ENCODE data around the gene PRRC1. TPM values are rescaled to one million over a fixed set of nuclear protein-coding genes. Genes with fewer than 3 reads are reported as not detected.

PRRC1 gene
- total and polyA plus RNA-seq, 4 donors, result 19.6 to 44.1 (median 25.6) TPM

DNA sequence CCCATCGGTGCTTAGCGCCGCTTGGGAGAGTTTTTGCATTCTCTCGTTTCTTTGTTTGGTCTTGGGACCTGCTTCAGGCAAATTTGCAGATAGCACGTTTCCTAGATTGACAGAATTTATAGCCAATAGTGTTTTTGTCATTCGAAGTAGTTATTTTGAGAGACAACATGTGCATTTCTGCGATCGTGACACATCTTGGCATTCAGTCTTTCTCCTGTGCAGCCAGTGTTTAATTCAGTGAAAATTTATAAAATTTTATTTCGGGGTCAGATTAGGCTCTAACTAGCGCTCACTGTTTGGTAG lies 830 bp downstream of the PRRC1 start:
- H3K36me3 ChIP-seq (ENCODE audit: control insufficient read depth in 4 of 4, insufficient read depth in 3 of 4, low read depth in 1 of 4, low read length in 3 of 4), result peaks cover 0 to 2% (median under 1%) of the 10 kb centered on the region in 4 donors
- no peak for DNase-seq (ENCODE audit: low spot score)
- peaks cover 0 to 18% (median 7%) of the 10 kb centered on the region in 4 donors for H3K4me1 ChIP-seq (ENCODE audit: control insufficient read depth in 4 of 4, insufficient read depth in 4 of 4, low read length in 3 of 4)
- no peak for TF ChIP-seq HNF4A (conservative IDR thresholded peaks at IDR 0.05)
- TF ChIP-seq, protein P1, sequence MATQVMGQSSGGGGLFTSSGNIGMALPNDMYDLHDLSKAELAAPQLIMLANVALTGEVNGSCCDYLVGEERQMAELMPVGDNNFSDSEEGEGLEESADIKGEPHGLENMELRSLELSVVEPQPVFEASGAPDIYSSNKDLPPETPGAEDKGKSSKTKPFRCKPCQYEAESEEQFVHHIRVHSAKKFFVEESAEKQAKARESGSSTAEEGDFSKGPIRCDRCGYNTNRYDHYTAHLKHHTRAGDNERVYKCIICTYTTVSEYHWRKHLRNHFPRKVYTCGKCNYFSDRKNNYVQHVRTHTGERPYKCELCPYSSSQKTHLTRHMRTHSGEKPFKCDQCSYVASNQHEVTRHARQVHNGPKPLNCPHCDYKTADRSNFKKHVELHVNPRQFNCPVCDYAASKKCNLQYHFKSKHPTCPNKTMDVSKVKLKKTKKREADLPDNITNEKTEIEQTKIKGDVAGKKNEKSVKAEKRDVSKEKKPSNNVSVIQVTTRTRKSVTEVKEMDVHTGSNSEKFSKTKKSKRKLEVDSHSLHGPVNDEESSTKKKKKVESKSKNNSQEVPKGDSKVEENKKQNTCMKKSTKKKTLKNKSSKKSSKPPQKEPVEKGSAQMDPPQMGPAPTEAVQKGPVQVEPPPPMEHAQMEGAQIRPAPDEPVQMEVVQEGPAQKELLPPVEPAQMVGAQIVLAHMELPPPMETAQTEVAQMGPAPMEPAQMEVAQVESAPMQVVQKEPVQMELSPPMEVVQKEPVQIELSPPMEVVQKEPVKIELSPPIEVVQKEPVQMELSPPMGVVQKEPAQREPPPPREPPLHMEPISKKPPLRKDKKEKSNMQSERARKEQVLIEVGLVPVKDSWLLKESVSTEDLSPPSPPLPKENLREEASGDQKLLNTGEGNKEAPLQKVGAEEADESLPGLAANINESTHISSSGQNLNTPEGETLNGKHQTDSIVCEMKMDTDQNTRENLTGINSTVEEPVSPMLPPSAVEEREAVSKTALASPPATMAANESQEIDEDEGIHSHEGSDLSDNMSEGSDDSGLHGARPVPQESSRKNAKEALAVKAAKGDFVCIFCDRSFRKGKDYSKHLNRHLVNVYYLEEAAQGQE (IDR thresholded peaks at IDR 0.05), result peak; percentile 3
- peak overlapping the region; percentile 55 to 89 for H3K27ac ChIP-seq (ENCODE audit: low read depth in 1 of 2, low read length in 2 of 2)
- no peaks in the 10 kb centered on the region for H3K27me3 ChIP-seq (ENCODE audit: control insufficient read depth in 4 of 4, insufficient read depth in 4 of 4, low read length in 3 of 4)
- peak overlapping the region; percentile 75 to 78 for H3K9ac ChIP-seq (ENCODE audit: low read depth in 1 of 2, low read length in 2 of 2)
- peak overlapping the region; percentile 74 to 95 (median 95) for H3K4me3 ChIP-seq (ENCODE audit: low read depth in 1 of 3, low read length in 3 of 3)
- peaks cover 0 to 2% (median 0%) of the 10 kb centered on the region in 4 donors for H3K9me3 ChIP-seq (ENCODE audit: control insufficient read depth in 4 of 4, low read length in 3 of 4)
- 6% methylated on average over 10 of the region's 10 CpGs for WGBS

GRCh38 chr5:127519527-127519926 lies 2.1 kb downstream of the PRRC1 start:
- Histone ChIP-seq H3K9ac (ENCODE audit: low read depth in 1 of 2, low read length in 2 of 2) (no peak overlapping the region), H3K36me3 (ENCODE audit: control insufficient read depth in 4 of 4, insufficient read depth in 3 of 4, low read depth in 1 of 4, low read length in 3 of 4) (peaks cover 0 to 11% (median 9%) of the 10 kb centered on the region in 4 donors), H3K27me3 (ENCODE audit: control insufficient read depth in 4 of 4, insufficient read depth in 4 of 4, low read length in 3 of 4) (no peaks in the 10 kb centered on the region), H3K9me3 (ENCODE audit: control insufficient read depth in 4 of 4, low read length in 3 of 4) (peaks cover 0 to 2% (median 0%) of the 10 kb centered on the region in 4 donors), H3K4me1 (ENCODE audit: control insufficient read depth in 4 of 4, insufficient read depth in 4 of 4, low read length in 3 of 4) (peaks cover 0 to 18% (median 7%) of the 10 kb centered on the region in 4 donors), H3K4me3 (ENCODE audit: low read depth in 1 of 3, low read length in 3 of 3) (no peak overlapping the region), H3K27ac (ENCODE audit: low read depth in 1 of 2, low read length in 2 of 2) (no peak overlapping the region)
- DNase-seq (ENCODE audit: low spot score), result no peak
- WGBS, result 84% methylated on average over 4 of the region's 4 CpGs
- TF ChIP-seq JUND (IDR thresholded peaks at IDR 0.05), result no peak
- TF ChIP-seq RXRA (IDR thresholded peaks at IDR 0.05), result no peak
- TF ChIP-seq RAD21 (IDR thresholded peaks at IDR 0.05), result no peak
- TF ChIP-seq NR2F2 (IDR thresholded peaks at IDR 0.05), result no peak
- TF ChIP-seq TAF1 (conservative IDR thresholded peaks at IDR 0.05), result no peak
- TF ChIP-seq HNF4A (conservative IDR thresholded peaks at IDR 0.05), result no peak
- TF ChIP-seq, protein P2, sequence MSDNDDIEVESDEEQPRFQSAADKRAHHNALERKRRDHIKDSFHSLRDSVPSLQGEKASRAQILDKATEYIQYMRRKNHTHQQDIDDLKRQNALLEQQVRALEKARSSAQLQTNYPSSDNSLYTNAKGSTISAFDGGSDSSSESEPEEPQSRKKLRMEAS (IDR thresholded peaks at IDR 0.05), result no peak
- TF ChIP-seq, protein P1 (IDR thresholded peaks at IDR 0.05), result no peak
- TF ChIP-seq, protein P3, sequence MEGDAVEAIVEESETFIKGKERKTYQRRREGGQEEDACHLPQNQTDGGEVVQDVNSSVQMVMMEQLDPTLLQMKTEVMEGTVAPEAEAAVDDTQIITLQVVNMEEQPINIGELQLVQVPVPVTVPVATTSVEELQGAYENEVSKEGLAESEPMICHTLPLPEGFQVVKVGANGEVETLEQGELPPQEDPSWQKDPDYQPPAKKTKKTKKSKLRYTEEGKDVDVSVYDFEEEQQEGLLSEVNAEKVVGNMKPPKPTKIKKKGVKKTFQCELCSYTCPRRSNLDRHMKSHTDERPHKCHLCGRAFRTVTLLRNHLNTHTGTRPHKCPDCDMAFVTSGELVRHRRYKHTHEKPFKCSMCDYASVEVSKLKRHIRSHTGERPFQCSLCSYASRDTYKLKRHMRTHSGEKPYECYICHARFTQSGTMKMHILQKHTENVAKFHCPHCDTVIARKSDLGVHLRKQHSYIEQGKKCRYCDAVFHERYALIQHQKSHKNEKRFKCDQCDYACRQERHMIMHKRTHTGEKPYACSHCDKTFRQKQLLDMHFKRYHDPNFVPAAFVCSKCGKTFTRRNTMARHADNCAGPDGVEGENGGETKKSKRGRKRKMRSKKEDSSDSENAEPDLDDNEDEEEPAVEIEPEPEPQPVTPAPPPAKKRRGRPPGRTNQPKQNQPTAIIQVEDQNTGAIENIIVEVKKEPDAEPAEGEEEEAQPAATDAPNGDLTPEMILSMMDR (IDR thresholded peaks at IDR 0.05; ENCODE audit: low read depth, low read length, missing input control), result no peak
- no peak for TF ChIP-seq FOXA2 (IDR thresholded peaks at IDR 0.05)

Measured in liver (tissue), 9 donors.